NK-92 (cell line): Measurements from ENCODE around the gene XPNPEP1.

ENCODE experiments used
- DNase-seq: peaks from one replicate; lab custom pipeline; 2025; ENCODE audit not compliant: unreplicated experiment; lab: John Stamatoyannopoulos, UW

XPNPEP1 gene

DNA sequence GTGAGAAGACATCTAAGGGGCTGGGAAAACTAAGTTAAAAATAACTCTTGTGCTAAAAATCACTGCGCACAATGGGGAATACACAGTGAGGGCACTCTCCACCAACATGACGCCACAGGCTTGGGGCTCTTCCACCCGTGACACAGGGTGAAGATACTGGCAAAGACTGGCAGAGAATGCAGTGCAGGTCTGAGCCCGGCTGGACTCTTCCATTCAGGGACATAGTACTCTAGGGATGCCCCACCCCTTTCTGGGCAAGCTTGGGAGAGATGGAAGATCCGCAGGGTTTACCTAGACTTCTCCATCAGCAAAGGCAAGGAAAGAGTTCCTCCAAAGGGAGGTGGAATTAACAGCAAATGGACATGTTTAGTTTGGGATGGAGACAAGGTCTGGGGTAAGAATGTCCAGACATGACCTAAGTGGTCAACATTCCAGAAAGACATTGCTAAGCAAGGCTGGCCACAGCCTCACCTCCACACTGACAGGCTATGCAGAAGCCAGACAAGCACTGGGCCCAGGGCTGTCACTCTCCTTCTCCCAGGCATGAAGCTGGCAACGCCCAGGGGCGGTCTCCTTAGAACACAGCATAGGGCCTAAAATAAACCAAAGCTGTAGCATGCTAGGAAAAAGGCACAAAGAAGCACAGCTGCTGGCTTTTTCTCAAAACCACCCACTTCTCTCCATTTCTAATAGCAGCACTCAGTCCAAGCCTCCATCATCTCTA is 28.1 kb downstream of the XPNPEP1 start:
- DNase-seq: no peak

DNA sequence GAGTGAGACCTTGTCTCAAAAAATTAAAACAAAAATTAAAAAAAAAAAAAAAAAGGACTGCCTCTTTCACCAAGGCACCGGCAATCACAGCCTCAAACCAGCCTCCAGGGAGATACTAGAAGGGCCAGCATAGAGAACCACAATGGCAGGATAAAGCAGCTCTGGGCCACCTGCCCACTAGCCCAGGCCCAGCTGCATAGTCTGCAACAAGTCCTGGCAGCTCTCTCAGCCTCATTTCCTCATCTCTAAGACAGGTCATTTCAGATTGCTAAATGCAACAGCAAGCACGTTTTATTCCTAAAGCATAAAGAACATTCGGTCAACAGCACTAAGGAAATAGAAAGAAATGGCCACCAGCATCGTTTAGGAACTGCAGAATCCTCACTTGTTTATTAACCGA is 28.8 kb downstream of the XPNPEP1 start:
- DNase-seq: no peak

DNA sequence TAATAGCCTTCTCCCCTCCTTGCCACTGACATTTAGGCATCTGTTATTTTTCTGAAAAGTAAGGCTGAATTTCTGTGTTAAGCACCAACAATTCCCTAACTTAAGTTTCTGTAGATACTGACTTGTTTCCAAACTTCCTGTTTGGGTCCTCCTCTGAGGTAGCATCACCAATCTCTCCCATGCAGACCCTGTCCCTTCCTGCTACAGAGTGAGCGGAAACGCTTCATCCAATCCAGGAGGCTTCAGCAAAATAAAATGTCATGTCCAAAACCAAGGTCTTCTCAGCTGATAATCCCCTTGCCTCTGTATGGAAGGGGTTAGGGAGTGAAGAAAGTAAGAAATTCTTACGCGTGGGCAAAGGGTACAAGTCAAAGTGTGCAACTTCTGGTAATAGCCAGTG is 29.9 kb downstream of the XPNPEP1 start:
- no peak for DNase-seq

DNA sequence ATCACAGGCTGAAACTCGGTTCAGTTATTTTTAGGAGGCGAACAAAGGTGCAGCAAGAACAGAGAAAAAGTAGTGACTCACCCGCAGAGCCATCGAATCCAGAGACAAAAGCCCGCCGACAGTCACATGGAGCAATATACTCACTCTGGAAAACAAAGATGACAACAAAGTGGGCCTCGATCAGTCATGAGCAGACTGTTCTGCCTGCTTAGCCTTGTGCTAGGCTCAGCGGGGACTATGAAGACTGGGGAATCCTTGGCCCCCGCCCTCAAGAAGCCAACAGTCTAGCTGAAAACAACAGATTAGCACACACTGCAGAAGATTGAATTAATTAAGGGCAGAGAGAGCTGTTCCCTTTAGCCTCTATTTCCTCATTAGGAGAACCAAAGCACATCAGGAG is 30.4 kb downstream of the XPNPEP1 start:
- DNase-seq: no peak

DNA sequence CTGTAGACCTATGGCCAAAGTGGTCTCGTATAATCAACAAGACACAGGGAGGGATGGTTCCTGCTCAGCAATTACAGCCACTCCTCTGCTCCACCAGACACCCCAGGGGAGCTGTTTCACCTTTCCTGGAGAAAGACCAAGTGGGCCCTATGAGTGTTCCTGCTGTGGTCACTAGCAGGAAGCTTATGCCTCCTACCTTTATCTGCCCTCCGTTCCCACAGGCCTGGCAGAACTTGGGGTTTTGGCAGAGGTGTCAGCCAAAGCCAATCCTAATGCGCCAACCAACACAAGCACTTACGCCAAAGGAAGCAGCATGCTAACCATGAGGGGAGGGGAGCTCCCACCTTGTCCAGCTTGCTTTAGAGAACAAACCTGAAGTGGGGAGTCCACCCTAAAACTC is 31.2 kb downstream of the XPNPEP1 start:
- DNase-seq: no peak

DNA sequence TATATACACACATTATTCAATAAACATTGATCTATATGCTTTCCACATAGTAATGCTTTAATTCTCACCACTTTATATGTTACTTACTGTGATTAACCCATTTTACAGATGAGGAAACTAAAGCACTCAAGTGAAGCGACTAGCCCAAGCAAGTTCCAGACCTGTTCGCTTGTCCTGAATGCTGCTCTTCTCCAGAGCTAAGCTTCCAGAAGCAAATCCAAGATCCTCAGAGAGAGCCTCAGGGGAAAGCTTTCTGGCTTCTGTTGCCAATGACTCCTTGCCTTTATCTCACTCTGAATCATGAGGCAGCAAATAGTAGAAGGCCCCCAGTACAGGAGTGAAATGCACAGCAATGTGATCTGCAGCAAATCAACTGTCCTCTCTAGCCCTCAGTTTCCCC is 32.2 kb downstream of the XPNPEP1 start:
- no peak for DNase-seq

DNA sequence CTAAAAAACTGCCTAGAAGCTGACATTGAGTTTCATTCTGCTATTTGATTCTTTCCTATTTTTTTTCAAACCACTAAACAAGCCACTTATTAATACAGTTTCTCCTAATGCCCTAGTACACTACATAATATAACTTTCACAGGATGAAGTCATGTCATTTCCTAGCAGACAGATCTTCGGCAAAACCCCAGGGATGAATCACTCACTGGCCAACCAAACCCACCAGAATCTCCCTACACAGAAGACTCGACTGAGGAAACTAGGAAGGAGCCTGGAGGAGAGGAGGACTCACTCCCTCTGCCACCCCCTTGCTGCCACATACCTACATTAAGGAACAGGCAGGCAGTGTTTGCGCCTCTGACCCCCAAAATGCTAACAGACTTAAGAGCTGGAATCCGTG is 33.4 kb downstream of the XPNPEP1 start:
- DNase-seq: no peak

DNA sequence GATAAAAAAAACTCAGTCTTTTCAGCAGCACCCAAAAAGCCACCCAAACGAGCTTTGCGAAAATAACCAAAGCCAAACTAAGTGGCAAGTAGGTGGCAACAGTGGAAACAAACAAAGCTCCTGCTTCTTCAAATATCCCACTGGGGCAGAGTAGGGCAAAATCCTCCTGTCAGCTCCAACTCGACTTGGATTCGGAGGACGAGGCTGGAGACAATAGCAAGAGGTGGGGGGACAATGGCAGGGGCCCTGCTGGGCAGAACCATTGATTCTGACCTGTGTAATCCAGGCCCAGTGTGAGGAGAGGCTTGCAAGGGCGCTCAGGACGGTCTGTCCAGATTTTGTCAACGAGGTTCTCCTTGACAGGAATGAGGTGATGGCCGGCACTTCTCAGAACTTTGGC is 35.5 kb downstream of the XPNPEP1 start:
- no peak for DNase-seq

DNA sequence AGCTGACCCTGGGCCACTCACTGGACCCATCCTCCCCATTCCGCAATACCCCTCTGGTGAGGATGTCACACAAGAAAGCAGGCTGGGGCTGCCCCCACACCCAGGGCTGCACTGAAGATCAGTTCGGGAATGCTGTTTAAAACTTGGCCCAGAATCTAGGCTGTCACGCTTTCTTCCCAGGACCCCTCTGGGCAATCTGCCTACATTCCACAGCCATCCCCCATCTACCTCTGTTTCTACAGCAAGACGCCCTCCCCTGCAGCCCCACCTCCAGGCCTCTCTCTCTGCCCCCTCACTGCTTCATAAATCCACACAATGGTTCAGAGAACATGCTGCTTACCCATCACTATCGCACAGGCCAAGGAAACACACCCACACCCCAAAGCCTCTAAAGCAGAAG is 36.1 kb downstream of the XPNPEP1 start:
- no peak for DNase-seq

DNA sequence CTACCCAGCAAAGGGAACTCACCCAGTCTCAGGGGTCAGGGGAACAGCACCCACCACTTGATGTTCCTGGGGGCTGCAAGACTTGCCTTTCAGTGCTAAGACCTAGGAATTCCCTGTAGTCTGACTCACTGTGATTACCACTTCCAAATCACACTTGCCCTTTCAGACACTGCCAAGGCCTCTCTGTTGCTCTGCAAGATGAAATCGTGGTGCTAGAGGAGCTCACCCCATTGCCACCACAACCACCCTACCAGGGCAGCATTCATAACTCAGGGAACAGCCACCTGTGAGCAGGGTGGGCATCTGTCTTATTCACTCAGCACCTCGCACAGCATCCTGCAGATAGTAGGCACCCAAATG is 36.5 kb downstream of the XPNPEP1 start:
- no peak for DNase-seq

DNA sequence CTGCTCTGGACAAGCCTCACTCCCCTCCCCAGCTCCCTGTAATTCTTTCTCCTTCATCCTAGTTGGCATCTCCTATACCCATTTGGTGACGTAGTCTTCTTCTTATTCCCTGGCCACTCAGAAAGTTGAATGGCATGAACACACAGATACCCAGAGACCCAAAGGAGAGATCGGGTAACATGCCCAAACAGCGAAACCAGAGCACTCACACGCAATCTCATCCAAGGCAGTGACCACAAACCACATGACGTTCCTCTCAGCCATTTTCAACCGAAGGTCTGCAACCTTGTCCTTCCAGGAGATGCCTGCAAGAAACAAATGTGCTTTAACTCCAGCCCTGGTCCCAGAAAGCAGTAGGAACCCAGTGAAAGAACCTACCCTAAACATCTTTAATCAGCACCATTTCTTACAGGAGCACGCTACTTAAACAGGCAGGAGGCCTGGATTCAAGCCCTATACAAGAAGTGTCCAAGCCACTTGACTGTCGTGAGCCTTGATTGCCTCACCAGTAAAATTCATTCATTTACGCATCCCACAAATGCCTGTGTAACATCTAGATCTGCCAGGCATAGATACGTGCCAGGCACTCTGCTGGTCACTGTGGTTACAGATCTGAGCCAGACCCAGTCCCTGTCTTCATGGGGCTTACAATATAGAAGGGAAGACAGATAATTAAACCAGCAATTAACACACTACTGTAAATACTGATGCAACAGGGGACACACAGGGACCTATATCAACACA is 37.1 kb downstream of the XPNPEP1 start:
- DNase-seq: no peak

DNA sequence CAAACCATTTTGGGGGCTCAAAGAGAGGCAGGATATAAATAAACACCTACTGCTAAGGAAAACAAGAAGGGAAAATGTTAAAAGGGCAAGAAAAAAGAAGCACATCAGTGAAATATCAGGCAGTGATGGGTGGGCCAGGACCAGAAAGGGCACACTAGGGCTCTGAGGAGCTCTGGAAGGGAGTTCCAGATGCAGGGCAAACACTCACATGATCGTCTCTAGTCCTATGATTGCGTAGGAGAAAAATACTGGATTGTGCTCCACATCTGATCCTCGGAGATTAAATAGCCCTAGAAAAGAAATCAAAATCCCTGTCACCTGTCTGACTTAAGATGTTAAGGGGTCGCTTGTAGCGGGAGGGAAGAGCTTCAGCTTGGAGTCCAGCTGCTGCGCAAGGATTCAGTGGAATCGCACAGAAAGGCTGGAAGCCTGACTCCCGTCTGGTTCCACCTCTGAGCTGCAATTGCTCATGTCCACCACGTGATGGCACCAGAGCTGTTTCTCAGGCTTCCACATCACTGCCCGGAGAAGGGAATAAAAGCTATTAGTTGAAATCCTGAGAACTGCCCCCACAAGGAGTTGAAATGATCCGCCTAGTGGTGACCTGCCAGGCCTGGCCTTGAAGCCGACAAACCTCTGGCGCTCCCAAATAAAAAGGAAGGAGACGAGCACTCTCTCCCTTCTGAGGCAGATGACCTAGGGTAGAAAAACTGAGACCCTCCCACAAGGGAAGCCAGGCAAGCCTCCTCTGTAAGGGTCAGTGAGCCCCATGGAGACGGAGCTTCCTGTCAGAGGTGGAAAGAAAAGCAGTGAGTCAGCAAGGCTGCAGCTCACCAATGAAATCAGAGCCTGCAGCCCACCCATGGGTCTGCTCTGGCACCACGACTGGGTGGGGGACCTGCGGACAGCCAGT is 39.2 kb downstream of the XPNPEP1 start:
- no peak for DNase-seq

DNA sequence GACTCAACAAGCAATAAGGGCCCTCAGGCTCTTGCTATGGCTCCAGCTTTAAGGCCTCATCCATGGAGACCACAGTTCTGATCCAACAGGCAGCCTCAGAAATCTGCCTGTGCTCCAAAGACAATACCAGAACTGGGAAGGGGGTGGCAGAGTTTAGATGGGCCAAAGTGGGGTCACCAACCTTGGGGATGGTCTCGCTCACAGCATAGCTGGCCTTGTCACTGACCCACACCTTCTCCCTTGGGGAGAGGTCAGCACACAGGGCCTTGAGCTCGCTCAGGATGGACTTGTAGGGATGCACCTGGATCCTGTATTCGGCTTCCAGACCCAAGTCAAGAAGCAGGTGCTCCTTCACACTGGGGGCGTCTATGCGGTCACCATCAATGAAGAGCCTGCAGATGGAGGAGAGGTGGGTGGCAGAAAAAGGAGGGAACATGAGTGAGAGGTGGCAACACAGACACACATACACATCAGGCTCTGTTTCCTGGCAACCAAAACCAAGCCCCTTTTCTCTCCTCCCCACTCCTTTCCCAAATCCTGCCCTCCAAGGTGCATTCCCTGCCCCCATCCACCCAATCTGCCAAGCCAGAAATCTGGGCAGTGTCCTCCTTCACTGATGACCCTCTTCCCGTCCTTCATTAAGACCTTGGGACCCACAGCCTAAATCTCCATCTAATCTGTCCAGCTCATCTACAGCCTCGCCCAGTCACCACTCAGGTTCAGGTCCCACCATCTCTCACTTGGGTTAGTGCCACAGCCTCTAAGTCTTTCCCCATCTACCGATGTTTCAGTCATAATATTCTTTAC is 40.9 kb downstream of the XPNPEP1 start:
- DNase-seq: no peak

DNA sequence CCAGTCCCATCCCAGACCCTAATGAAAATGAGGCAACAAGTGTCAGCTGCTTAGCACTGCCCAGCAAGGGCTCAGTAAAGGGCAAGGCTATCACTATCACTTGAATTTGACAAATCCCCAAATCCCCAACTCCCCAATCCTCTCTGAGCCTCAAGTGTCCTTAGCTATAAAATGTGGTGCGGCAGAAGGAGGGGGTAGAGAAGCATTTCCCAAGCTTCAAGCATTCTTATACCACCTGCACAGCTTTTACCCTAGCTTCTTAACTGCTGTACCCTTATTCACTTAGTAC is 41.6 kb downstream of the XPNPEP1 start:
- no peak for DNase-seq

DNA sequence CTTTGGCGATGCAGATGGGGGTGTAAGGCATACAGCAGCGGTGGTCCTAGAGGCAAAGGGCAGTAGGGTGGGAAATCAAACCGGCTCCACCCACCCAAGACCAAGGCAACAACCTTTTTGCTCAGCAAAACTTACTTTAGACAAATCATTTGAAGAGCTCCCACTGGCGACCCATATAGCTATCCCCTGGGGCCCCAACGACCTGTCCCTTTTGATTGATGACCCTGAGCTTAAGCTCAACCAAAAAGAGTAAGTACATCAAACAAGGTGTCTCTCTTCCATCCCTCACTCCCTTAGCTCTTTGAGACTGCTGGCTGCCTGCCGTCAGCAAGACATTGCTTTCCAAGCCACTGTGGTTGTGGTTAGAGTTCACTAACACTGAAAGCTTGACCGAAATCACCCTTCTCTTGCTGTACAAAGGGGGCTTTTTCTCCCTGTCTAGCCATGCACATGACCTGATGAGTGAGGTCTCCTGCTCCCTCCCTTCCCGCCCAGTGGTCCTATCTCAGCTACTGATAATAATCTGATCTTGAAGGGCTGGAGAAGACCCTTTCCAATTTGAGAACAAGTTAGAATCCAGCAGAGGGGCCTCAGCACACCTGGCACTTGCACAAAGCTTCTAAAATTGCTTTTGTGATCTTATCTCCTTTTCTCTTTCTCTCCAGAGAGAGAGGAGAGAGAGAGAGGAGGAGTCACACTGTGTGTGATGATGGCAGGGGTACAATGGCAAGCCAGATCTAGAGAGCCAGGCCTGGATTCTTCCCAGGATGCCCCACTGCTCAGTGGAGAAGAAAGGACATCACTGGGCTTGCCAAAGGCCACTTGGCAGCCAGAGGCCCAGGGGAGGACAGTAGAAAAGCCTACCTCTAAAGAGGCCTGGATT is 42.2 kb downstream of the XPNPEP1 start:
- no peak for DNase-seq

DNA sequence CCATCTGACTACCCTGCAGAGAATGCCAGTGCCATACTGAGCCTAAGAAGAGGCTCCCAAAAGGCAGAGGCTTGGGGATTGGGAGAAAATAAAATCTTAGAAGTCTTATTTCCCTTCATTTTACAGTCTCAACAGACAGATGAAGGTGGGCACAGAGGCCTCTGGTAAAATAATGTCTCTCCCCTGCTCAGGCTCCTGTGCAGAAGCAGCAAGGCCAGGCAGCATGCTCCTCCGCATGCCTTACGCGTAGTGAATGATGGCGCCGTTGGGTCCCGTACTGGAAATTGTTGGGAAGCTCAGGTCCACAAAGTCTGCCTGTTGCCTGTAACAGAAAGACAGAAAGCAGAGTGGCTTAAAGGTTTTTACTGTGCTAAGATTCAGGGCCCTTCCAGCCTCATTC is 45.8 kb downstream of the XPNPEP1 start:
- DNase-seq: no peak

DNA sequence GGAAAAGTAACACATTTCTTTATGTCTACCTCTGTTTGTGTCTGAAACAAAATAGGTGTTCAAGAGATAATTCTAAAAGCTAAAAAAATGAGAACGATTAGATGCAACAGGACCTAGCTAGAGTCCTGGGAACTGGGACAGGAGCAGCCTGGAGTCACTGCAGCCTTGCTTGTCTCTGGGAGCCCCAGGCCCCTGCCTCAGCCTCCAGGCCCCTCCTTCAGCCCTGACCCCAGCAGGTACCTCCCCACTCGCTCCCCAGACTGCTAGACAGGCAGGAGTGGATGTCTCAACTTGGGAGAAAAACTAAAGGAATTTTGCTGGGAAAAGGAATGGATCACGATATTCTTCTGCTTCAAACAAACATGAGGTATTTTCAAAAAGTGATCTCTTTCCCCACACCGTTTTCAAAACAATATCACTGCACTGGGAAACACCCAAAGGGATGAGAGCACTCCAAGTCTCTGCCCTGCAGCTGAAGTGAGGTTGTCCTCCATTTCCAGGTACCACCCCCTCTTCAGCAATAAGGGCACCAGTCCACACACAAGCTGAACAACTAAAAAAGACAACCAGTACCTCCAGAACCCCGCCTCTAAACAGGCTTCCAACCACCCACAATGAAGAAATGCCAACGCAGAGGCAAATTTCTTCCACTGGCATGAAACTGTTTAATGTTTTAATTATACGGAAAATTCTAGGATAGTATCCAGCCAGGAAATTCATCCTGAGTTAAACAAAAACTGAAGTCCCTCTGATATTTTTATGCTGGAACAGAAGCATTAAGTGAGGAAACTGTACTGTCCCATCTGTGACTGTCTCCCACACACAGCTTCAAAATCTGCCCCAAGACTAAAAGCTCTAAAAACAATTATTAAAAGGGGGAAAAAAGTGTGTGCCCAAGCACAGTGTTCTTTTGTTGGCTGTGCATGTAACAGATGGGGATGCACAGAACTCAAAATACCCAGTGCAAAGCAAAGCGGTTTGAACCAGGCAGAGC is 47.2 kb downstream of the XPNPEP1 start:
- DNase-seq: no peak

DNA sequence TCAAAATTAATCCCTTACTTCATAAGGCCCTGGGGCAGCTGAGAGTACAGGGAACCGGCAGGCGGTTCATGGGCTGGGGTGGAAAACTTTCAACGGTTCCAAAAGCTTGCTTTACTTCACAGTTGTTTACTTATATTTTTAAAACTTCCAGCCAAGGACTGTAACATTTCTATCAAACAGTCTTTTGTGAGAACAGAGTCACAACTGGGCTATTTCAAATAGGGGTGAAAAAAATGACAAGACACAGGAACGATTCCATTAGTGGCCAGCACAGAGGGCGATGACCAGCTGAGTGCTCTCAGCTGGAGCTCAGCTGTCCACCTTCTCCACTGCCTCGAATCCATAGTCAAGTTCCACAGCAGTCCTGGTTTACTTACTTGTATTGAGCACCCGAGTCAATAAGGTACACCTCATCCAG is 48.2 kb downstream of the XPNPEP1 start:
- DNase-seq: no peak

DNA sequence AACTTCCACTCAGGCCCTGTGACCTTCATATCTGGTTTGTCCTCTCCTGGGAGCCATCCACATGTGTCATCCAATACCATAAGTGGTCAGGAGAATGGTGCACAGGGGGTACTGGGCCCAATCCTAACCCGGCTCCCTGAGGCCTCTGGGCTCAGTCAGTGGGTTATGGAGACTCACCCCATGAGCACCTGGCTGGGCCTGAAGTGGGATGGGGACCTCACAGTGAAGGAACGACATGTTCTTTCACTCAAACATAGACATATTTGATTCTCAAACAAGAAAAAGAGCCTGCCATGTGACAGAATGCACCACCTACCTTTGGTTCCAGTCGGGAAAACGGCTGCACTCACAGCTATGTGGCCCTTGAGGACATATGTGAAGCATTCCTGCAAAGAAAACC is 51.8 kb downstream of the XPNPEP1 start:
- no peak for DNase-seq
